SH-SY5Y (cell line): ENCODE results near the gene NPSR1.
A peak's percentile ranks its signal among the peaks of the same experiment; 100 is the strongest.

Experiments
- GATA2 ChIP-seq: IDR thresholded peaks from 2 replicates; pipeline ENCODE4 v1.6.1; 2011; ENCODE audit warnings: mild to moderate bottlenecking, low read depth, low read length
- GATA3 ChIP-seq: IDR thresholded peaks from 2 replicates; pipeline ENCODE4 v1.6.1; 2011; ENCODE audit warnings: low read depth, mild to moderate bottlenecking, low read length, moderate library complexity

NPSR1 gene

DNA sequence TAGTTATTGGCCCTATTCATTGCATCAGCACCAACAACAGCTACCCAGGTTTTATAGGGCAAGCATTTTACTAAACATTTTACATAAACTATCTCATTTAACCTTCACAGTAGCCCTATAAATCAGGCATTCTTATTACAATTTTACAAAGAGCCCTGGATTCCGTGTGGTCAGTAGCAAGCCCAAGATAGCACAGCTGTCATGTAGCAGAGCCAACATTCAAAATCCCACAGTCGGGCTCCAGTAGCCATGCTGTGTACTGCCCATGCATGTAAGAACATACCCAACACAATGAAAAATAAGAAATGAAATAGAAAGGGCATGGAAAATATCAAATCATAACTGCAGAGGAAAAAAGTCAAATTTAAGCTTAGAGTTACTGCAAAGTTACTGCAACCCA is 102.3 kb downstream of the NPSR1 start:
- TF ChIP-seq GATA3 (no peak), GATA2 (no peak)

DNA sequence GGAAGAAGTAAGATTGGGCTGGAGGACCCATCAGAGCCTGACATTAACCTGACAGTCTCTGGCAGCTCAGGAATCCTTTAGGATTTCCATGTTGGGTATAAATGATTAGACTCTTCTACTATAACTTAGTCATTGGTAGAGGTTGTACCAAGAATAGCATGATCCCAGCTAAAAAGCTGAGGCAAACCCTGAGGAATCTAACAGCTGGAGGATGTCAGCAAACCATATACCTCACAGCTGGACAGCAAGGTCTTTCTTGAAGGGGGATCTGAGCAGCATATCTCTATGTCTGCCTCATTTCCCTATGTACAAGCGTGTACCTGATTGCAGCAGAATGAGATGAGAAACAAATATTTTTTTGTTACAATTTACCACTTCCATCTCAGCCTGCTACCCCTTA is 103.2 kb downstream of the NPSR1 start:
- TF ChIP-seq GATA2 (no peak), GATA3 (no peak)

DNA sequence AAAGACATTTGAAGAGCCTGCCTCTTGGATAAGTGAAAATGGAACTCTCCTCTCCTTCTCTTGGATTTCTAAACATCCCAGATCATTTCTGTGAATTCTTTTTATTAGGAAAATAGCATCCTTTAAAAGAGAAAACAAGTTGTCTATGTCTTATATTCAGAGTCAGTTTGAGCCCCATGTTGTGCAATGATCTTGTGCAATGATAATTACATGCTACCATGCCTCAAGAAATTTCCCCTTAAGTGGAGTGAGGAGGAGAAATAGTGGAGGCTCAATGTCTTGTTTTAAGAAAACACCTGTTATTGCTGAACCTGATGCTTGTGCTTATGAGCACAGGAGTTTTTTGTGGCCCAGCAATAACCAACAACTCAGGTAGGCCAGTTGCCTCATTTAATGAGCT is 103.6 kb downstream of the NPSR1 start:
- TF ChIP-seq GATA2 (no peak), GATA3 (no peak)

DNA sequence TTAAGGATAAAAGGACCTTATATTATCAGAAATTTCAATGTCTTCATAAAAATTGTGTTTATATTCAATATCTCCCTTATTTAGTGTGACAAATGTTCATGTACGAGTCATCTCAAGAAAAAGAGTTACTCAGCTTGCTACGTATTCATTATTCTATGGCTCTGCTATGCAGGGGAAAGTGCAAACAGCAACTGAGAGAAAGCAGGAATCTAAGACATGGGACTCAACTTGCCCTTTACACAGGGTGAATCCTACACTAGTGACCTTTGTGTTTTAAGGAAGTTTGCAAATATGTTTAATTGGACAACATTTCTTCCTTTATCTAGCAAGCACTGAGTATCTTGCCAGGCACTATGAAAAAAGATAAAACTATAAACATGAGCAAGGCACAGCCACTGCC is 104.7 kb downstream of the NPSR1 start:
- no peak for TF ChIP-seq GATA2

DNA sequence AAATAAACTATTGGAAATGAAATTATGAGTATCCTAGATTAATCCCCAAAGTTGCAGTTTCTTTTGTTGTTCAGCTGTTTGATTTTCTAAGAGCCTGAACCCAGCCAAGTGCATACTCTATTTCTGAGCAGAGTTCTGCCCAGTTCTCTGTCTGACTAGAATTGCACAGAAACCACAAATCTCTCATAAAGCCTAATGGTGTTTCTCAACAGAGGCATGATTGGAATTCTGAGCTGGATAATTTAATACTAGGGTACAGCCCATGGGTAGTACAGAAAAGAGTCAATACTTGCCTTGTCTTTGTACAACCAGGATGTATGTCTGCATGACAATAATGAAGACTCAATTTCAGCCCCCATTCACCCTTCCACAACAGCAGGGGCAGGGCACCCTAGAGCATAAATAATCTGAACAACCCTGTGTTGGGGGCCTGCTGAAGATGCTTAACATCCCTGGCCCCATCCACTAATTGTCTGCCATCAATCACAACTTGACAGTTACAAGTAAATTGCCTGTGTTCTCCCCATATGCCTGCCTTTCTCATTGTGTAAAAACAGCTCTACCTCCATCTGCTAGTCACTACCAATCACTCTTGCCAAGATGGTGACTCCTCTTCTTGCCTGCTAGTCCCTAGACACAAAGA is 114.4 kb downstream of the NPSR1 start:
- TF ChIP-seq GATA3 (no peak), GATA2 (no peak)

DNA sequence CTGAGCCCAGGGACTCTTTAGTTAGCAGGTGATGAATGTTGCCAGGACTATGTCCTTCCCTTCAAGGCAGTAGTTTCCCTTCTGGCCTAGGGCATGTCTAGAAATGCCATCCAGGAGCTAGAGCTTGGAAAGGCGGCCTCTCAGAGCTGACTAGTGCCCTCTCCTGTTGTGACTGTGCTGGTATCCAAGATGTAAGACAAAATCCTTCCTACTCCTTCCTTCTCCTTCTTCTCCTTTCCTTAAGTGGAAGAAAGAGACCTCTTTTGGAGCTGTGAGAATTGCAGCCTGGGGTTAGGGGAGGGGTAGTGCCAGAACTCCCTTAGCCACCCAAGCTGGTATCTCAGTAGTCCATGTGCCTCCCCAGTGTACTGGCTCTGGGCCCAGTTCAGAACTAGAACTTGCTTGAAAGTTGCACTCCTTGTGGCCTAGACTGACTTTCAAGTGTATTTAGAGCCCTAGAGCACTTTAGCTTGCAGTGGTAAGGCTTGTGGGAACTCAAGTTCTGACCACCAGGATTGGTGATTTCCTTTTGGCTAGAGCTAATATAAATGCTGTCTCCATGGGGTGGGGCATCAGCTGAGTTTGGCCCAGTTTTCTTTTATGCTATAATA is 118.8 kb downstream of the NPSR1 start:
- no peak for TF ChIP-seq GATA2
- TF ChIP-seq GATA3, result no peak

DNA sequence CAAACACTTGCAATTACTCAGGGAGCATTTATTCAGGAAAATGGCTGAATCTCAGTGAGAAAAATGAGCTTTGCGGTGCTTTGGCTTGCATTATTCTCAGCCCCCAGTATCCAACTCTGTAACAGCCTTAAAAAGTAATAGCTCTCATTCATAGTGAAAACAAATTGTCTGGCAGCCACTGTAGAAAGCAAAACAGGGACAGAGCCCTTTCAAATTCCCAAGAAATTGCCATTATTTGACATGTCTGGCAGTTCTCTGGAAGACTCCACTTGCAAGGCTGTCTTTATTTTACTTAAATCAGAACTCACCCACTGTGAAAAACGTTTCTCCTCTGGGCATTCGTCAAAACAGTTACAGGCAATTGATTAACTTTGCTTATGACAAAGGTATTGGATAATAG is 122.5 kb downstream of the NPSR1 start:
- TF ChIP-seq GATA3 (no peak), GATA2 (no peak)

DNA sequence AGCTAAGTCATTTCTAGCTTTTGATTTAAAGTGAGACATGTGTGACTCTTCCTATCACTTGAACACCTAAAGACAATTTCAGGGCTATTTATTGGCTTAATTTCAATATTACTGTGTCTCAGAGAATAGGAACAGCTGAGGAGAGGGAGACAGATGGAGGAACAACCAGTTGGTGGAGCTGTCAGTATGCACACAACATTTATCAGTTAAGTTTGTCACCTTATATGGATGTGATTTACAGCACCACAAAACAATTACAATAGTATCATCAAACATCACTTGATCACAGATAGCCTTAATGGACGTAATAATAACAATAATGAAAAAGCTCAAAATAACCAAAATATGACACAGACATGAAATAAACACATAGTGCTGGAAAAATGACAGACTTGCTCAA is 129.6 kb downstream of the NPSR1 start:
- TF ChIP-seq GATA2 (no peak), GATA3 (no peak)

DNA sequence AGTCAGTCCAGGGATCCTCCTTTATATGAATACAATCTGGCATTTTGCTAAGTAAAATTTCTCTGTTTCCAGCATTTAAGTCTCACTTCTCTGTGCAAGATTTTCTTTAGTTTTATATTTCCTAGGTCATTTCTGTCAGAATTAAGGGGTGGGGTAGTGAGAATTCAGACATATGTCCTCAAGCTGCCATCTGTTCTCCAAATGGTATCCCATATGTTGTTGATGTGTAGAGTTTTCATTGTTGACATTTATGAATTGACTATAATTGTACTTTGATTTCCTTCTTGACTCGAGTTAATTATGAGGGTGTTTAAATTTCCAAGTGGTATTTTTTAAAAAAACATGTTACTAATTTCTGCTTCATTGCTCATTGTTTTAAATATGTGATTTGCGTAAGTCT is 148.8 kb downstream of the NPSR1 start:
- no peak for TF ChIP-seq GATA3
- no peak for TF ChIP-seq GATA2

DNA sequence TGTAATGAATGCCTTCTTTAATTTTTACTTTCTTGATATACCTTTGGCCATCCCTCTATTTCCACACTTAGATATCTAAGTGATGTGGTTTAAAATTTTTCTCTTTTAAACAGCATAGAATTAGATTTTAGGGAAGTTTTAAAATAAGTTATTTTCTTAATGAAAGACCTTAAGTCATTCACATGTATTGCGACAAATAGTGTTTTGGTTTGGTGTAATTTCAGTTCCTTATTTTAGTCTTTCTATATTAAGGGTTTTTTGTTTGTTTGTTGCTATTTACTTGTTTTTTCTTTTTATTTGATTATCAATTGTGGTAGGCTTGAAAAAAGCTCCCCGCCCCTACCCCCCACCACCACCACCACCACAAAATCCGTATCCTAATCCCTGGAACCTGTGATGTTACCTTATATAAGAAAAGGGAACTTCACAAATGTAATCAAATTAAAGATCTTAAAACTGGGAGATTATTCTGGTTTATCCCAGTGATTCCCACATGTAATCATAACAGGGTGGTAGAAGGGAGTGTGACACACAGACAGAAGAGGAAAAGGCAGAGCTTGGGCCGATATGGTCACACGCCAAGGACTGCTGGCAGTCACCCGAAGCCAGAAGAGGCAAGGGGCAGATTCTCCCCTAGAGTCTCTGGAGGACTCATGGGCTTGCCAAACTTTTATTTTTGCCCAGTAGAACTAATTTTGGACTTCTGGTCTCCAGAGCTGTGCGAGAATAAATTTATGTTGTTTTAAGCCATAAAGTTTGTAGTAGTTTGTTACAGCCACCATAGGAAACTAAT is 149.7 kb downstream of the NPSR1 start:
- TF ChIP-seq GATA2 (no peak), GATA3 (no peak)

DNA sequence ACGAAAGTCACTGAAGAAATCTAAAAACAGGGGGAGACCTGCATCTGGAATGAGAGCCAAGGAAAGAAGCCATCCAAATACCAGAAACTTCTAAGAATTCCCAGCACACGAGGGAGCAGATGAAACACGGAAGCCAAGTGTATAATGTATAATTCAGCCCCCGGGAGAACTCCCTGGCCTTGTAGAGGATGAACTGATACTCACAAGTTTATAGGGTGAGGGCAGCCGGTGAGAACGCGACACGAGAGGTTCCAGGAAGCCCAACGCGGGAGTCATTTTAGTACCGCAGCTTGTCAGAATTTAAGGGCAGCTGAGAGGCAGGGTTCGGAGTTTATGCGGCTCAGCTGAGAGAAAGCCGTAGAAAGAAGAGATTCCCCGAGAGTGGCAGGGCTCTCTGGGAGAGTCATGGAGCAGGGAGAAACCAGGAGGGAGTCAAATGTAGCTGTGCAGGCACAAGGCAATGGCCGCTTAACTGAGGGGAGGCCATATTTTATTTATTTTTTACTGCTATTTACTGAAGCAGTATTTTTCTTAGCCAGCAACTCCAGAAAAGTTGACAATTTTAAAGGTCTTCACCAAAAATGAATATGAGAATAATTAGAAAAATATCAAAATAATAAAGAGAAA is 164.0 kb downstream of the NPSR1 start:
- TF ChIP-seq GATA3, result no peak
- no peak for TF ChIP-seq GATA2

DNA sequence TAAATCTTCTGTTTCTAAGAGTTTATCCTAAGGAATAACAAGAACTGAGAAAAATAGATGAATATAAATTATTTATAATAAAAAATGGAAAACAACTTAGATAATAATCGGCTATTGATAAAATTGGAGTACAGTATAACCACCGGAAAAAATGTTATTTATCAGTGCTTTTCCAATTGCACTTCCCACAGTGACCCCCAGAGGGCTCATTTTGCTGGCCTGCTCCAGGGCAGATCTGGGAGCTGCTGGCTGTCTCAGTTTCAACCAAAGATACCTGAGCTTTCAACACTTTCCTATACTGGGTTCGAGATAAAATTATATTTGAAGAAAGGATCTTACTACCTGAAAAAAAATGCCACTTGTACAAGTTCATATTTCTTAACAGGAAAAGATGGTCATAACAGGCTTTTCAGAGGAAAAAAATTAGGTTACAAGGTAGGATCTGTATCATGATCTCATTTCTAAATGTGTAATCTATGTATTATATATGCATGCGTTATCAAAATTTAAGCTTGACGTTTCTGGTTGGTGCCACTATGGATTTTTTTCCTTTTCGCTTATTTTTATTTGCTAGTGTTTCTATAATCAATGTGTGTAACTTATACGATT is 165.7 kb downstream of the NPSR1 start:
- TF ChIP-seq GATA3 (no peak), GATA2 (0 out of 2 replicates have a peak, but pooled peaks have one; percentile 22)

DNA sequence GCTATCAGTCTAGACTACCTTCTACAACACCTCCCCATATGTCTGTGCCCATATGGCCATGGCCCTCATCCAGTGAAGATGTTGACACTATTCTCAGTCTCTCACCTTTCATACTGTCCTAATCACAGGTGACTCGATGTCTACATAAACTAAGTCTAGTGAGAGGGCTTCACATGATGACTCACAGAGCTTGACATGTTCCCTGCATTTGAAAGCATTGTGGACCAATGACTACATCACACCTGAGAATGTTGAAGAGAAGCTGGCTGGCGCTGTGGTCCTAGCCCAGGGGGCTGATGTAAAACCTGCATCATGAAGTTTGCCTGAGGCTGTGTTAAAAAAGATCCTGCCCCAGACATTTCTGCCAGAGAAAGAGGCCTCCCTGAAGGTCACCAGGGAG is 167.2 kb downstream of the NPSR1 start:
- no peak for TF ChIP-seq GATA3
- TF ChIP-seq GATA2, result no peak

DNA sequence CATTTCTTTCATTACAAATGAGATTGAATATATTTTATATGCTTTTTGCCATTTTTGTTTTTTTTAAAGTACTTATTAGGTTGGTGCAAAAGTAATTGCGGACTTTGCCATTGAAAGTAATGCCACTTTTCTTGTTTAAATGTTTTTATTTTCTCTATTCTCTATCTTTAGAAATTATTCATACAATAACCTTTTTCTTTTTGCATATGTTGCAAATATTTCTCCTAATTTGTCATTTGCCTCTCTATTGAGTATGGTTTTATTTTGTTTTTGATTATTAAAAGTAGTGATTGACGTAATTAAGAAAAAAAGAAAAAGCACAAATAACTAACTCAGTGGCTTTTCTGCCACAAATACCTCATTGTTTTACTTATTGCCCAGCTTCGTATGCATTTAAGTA is 172.4 kb downstream of the NPSR1 start:
- TF ChIP-seq GATA2, result no peak
- no peak for TF ChIP-seq GATA3
